AG10803 (cell line): Measurements from ENCODE around the gene STAT5A.

Experiments
- DNase-seq: peaks from one replicate; pipeline ENCODE4 v3.0.0; 2010; ENCODE audit warnings: low read depth
- H3K4me3 ChIP-seq: 2 replicates; pipeline ENCODE4 v1.5.1; 2011; ENCODE audit warnings: mild to moderate bottlenecking, low read length, control low read depth
- CTCF ChIP-seq: conservative IDR thresholded peaks from 2 replicates; pipeline ENCODE4 v1.5.1; 2011; ENCODE audit warnings: mild to moderate bottlenecking, low read length, control low read depth, inconsistent platforms

Gene STAT5A

DNA sequence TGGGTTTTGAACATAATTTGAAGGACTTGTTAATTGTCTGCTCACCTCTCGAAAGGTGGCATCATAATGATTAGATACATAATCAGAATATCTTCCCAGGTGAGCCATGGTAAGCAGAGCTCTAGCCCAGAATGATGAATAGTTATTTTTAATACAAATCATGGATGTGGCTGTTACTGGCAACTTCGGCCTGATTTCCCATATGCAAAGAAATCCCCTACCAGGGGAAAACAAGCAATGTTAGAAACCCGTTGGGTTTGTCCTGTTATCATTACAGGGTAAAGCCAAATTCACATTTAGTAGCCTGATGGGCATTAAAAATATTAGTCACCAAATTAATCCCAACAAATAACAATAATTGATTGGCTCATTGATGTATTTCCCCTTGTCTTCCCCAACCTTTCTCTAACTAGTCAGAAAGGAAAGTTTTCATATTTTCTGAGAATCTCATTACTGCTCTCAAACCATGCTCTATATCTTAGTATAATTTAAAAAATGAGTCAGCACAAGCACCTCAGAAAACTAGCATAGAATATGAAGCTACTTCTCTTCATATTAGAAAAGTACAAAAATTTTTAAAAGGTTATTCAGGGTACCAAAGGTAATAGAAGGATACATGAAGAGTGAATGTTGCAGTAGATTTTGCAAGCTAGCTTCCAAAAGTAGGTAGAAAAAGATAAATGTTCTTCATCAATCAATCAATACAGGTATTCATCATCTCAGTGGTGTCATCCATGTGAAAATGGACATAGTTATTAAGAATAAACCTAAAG lies 17.1 kb upstream of the STAT5A start:
- no peak overlapping the region for H3K4me3 ChIP-seq
- no peak for TF ChIP-seq CTCF
- DNase-seq = no peak

GRCh38 chr17:42271779-42272035 lies 16.6 kb upstream of the STAT5A start:
- DNase-seq = no peak
- no peak for TF ChIP-seq CTCF
- H3K4me3 ChIP-seq = no peak overlapping the region

- no peak overlapping the region for H3K4me3 ChIP-seq
- no peak for TF ChIP-seq CTCF
- no peak for DNase-seq
Observed at GRCh38 chr17:42272162-42272907, 16.0 kb upstream of the STAT5A start.

DNA sequence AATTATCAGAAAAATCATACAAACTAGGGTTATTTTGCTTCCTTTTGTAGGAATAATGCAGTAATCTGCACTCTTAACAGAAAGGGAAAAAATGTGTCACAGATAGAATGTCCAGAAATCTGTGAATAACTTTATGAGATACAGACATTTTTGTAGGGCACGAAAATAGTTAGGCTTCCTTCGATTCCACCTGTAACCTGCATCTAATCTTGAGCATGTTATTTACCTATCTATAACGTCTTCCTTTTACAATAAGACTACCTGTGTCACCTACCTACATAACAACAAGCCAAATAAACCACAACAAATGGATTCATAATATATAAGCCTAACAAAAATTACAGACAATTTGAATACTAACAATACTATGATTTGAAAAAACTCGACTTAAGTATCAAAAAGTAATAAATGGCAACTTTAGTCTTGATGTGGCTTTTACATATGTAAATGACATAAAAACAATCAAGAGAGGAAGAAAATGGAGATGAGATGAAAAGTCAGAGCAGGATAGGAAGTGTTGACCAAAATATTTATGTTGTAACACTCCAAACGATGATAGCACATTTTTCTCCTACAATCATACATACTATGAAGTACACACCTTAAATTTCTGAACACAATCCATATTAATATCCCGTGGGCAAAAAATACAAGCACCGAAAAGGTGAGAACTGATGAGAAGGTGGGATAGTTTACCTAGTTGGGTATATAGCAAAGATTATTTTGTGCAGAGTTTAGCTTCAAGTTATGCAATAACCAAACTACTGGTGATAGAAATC lies 14.6 kb upstream of the STAT5A start:
- no peak overlapping the region for H3K4me3 ChIP-seq
- no peak for DNase-seq
- TF ChIP-seq CTCF = no peak

DNA sequence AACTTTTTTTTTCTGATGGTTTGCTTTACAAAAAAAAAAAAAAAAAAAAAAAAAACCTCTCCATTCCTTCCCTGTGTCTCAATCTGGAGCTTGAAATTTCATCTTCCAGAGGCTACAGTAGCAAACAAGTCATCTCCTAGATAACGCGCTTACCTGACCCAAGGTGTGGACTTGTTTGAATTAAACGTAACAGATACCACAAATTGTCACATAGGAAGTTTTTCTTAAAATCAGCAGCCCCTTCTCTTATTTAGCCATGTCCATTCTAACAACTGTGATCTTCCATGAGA lies 14.1 kb upstream of the STAT5A start:
- TF ChIP-seq CTCF = no peak
- no peak overlapping the region for H3K4me3 ChIP-seq
- no peak for DNase-seq

DNA sequence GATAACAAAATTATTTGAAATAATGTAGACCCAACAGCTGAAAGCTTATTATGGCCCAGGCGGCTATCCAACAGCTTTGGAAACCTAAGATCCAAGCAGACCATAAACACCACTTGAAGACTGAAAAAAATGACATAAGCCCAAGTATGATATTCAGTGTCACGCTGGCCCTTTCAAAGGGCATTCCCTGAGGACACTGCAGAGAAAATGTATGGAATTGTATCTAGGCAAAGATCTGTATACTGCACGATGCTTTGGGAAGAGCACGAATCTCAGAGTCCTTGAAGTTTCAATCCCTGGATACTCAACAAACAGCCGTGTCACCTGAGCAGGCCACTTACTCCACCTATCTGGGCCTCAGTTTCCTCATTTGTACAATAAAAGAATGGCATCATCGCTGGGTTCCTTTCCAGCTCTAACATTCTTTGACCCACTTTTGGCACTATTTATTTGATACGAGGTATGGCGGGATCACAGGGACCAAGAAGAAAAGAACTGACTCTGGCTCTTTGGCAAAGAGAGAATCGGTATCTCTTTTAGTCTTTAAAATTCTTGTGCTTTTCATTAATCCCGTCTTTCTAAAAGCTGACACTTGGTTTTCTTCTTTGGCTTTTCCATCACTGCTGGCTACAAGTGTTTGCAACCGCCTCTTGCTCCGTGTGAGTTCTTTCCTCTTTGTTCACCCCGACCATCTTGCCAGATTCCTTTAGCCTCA lies 13.3 kb upstream of the STAT5A start:
- no peak for TF ChIP-seq CTCF

More for the DNA sequence above, 13.3 kb upstream of the STAT5A start:
- H3K4me3 ChIP-seq = peak overlapping the region; percentile 72
- no peak for DNase-seq
